Upper lobe of left lung (tissue), 4 donors: ENCODE measurements around the gene LASP1.

ENCODE experiments used
- POLR2A ChIP-seq, 4 donors: fragments of 450-650 bp; IDR thresholded peaks; one replicate each; pipeline ENCODE4 v1.5.1; 2016 to 2017; ENCODE audit warnings: antibody characterized with exemption in 4 of 4, mild to moderate bottlenecking in 2 of 4
- TF ChIP-seq, protein P1 (sequence below), 6 experiments: fragments of 450-650 bp in 4 of 6; fragments of 200-600 bp in 2 of 6; sonication (generic) in 2 of 6; IDR thresholded peaks; one replicate each; pipeline ENCODE4 v1.5.1; 2016 to 2019; ENCODE audit warnings: antibody characterized with exemption in 6 of 6

- peak in 2 of 4 donors; percentile 83 to 94 for TF ChIP-seq POLR2A (IDR thresholded peaks at IDR 0.05)
- TF ChIP-seq, protein P1, sequence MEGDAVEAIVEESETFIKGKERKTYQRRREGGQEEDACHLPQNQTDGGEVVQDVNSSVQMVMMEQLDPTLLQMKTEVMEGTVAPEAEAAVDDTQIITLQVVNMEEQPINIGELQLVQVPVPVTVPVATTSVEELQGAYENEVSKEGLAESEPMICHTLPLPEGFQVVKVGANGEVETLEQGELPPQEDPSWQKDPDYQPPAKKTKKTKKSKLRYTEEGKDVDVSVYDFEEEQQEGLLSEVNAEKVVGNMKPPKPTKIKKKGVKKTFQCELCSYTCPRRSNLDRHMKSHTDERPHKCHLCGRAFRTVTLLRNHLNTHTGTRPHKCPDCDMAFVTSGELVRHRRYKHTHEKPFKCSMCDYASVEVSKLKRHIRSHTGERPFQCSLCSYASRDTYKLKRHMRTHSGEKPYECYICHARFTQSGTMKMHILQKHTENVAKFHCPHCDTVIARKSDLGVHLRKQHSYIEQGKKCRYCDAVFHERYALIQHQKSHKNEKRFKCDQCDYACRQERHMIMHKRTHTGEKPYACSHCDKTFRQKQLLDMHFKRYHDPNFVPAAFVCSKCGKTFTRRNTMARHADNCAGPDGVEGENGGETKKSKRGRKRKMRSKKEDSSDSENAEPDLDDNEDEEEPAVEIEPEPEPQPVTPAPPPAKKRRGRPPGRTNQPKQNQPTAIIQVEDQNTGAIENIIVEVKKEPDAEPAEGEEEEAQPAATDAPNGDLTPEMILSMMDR (IDR thresholded peaks at IDR 0.05) = no peak
These were observed 16.3 kb upstream of the LASP1 start, which contains the start of gene RPL23 for GRCh38 chr17:38853292-38854219.
